LHCN-M2 (cell line): ENCODE data around the gene CCDC124. TPM values are rescaled to one million over a fixed set of nuclear protein-coding genes. Genes with fewer than 3 reads are reported as not detected.

Experiments used
- DNase-seq: peaks from one replicate; pipeline ENCODE4 v3.0.0-alpha.2; 2012; ENCODE audit warnings: low read depth
- total RNA-seq: library from RNA; depleted of rRNA; stranded (reverse); fragments of >200 nt; gene quantifications from 2 replicates; pipeline ENCODE4 v1.2.3, GENCODE V29; 2014

CCDC124 gene
- total RNA-seq, 1 experiment from 2014 or later, result 60.8 TPM

- no peak for DNase-seq
Observed at GRCh38 chr19:17951990-17952976, 19.5 kb downstream of the CCDC124 start.

DNA sequence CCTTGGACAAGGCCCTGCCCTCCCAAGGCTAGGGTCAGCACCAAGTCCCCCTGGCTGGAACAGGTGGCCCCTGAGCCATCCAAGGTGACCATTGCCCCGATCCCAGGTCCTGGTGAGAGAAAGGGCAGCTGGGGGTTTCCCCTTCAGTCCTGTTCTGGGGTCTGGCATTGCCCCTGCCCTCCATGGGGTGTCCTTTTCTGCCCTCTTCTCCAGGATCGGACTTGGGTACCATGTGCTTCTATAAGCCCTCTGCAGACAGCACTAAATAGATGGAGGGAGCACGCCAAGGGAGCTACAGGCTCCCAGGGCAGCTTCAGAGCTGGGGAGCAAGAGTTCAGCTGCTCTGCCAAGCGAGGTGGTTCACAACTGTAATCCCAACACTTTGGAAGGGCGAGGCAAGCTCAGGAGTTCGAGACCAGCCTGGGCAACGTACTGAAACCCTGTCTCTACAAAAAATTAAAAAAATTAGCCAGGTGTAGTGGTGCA lies 20.5 kb downstream of the CCDC124 start:
- DNase-seq, result no peak

DNA sequence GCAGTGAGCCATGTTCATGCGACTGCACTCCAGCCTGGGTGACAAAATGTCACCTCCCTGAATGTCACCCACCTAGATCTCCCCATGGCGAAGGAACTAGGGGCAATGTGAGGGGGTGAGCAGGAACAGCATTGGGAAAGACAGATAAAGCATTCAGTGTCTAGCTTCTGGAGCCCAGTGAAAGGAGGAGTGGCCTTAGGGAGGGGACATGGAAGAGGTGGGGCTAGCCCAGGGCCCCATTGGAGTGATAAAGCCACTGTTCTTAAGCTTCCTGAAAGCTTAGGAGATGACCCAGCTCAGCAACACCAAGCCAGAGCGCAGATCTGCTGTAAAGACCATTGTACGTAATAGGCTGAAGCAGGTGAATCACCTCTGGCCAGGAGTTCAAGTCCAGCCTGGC lies 21.1 kb downstream of the CCDC124 start:
- DNase-seq, result no peak

- DNase-seq, result no peak
Observed at GRCh38 chr19:17954401-17954800, 21.6 kb downstream of the CCDC124 start.

DNA sequence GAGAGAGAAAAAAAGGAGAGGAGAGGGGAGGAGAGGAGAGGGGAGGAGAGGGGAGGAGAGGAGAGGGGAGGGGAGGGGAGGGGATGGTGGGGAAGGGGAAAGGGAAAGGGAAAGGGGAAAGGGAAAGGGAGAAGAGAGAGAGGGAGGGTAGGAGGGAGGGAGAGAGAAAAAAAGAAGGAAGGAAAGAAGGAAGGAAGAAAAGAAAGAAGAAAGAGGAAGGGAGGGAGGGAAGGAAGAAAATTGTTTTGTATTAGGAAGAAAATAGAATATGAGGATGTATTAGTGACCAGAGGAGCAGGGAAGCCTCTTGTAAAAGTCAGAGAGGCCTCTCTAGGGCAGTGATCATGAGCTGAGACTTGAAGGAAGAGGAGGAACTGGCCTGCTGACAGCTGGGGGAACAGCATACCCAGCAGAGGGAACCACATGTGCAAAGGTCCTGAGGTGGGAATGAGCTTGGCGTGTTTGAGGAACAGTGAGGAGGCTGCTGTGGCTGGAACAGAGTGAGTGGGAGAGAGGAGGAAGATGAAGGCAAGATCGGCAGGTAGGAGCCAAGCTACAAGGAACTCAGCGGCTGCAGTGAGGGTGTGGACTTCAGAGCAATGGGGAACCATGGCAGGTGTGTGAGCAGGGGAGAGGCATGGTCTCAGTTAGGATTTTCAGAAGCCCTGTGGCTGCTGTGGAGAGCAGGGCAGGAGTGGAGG lies 24.5 kb downstream of the CCDC124 start:
- DNase-seq, result no peak

GRCh38 chr19:17957885-17958284 lies 25.1 kb downstream of the CCDC124 start:
- DNase-seq, result no peak

DNA sequence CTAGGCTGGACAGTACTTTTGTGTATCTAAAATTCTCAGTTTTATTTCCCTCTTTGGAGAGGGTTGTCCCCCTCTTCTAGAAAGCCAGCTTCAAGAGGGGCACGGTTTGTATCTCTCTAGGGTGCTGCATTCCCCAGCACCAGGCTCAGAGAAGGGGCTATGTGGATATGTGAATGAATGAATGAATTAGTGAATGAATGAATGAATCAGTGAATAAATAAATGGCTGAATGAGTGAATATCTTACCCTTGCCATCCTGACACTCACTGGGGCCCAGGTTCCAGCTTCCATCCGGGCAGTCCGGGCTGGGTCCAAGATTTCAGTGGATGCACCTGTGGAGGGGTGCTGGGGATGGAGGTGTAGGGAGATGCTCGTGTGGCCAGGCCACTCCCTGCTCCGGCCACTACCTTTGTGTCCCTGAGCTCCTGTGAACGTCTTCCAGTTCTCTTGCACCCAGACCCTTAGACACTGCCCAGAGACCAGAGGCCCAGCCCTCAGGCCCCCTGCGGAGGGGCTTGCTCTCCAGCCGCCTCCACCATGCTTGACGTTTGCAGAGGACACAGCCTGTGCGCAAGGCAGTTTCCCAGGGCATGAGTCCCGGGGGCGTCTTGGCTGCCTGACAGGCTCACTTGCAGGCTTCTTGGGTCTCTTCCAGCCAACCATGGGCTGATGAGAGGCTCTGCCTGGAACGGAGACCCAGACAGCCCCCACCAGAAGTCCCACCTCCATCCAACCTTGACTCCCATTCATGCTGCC lies 31.3 kb downstream of the CCDC124 start:
- DNase-seq, result no peak

GRCh38 chr19:17965370-17966128 lies 32.7 kb downstream of the CCDC124 start:
- no peak for DNase-seq

DNA sequence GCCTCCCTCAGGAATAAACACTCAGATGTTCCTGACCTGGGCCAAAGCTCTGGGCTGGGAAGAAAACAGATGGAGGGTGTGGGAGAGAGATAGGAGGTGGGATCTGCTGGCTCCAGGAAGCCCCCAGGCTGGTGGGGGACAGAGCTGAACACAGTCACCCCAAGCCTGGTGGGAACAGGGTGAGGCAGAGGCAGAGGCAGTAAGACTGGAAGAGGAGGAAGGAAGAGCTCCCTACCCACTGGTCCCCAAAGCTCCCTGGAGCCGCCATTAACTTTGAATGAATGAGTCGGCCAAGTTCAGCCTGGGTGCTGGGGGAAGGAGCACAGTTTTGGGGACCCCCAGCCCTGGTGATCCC lies 33.3 kb downstream of the CCDC124 start:
- no peak for DNase-seq

DNA sequence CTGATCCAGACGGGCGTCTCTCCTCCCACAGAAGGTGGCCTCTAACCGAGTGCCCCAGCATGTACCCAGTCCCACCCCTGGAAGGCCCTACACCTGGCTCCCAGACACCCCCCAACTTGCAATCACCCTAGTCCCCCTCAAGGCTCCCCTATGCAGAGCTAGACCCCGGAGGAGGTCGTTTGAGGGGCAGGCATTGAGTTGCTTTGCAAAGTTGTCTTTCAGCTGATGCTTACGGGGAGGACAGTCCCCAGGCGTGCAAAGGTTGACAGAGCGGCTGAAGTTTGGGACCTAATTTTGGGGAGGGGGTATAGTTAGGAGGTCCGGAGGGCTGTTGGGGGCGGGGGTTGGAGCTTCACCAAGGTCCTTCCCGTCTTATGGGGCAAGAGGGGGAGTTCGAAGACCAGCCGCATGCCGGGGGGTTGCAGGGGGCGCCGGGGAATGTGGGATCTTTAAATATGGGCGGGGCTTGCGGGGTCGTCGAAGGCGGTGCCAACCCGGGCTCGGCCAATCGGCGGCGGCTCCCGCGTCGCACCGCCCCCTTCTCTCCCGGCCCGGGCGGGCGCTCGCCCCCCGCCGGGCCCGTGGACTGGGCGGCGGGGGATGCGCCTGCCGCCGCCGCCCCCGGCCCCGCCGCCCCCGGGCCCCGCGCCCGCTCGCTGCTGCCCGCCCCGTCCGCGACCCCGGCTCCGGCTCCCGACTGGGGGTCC lies 33.9 kb downstream of the CCDC124 start, which contains the start of gene KCNN1:
KCNN1 (plus strand) TSS at position 558 of the 707 bp plus-strand sequence. CDS start 6,782 bp downstream, outside the sequence.
- no peak for DNase-seq

- DNase-seq, result no peak
Observed at GRCh38 chr19:17967257-17968051, 34.6 kb downstream of the CCDC124 start.

- DNase-seq, result no peak
Observed at GRCh38 chr19:17968362-17968761, 35.5 kb downstream of the CCDC124 start.

DNA sequence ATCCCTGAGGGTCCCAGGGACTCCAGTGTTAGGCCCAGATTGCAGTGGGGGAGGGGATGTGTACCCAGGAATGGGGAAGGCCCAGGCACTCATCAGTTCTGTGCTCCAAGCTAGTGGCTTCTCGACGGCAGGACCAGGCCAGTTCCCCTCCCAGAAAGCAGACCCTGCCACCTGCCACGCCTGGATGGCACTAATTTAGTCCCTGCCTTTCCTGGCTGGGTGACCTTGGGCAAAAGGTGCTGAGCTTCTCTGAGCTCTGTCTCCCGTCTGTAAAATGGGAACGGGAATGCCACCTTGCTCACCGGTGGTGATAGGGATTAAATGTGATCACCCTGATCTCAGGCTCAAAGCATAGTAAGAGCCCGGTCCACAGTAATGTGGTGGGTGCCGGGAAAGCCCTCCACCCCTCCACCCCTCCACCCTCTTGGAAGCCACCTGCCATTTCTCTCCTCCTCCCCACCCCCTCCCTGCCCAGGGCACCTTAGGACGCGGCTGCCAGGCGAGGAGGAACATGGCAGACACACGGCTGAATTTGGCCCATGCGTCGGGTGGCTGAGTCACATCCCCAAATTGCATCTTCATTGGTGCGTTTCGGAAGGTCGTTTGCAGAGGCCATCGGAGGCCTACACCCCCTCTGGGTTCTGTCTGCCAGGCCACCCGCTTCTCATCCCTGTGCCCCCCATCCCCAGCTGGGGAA lies 36.4 kb downstream of the CCDC124 start:
- no peak for DNase-seq

DNA sequence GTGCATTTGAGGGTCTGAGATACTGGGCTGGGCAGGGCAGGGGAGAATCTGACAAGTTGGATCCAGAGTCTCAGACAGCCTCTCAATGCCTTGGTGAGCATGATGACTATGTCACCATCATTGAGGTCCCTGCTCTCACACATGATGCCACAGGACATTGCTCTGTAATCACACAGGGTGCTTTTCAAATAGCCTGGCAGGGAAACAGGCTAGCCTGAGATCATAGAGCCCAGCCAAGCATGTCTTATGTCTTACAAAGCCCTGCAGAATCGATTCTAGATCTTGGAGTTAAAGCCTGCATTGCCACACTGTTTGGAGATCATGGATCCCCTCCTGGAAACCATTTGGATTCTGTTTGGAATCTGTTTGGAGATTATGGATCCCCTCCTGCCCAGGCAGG lies 39.4 kb downstream of the CCDC124 start:
- DNase-seq, result no peak

DNA sequence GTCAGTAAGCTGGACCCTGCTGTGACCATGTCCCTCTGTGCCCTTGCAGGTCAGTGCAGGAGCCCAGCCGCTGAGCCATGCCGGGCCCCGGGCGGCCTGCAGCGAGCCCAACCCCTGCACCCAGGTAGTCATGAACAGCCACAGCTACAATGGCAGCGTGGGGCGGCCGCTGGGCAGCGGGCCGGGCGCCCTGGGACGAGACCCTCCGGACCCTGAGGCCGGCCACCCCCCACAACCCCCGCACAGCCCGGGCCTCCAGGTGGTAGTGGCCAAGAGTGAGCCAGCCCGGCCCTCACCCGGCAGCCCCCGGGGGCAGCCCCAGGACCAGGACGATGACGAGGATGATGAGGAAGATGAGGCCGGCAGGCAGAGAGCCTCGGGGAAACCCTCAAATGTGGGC lies 40.9 kb downstream of the CCDC124 start:
- DNase-seq, result no peak

GRCh38 chr19:17974551-17974950 lies 41.7 kb downstream of the CCDC124 start:
- DNase-seq, result no peak

- DNase-seq, result no peak
Observed at GRCh38 chr19:17975032-17975431, 42.2 kb downstream of the CCDC124 start.

DNA sequence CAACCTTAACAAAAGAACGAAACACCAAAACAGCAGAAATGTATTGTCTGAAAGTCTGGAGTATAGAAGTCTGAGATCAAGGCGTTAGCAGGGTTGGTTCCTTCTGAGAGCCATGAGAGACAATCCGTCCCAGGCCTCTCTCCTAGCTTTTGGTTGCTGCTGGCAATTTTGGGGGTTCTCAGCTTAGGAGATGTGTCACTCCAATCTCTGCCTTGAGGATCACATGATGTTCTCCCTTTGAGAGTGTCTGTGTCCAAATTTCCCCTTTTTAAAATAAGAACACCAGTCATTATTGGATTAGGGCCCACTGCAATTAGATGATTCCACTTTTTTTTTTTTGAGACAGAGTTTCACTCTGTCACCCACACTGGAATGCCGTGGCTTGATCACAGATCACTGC lies 44.2 kb downstream of the CCDC124 start:
- DNase-seq, result no peak

DNA sequence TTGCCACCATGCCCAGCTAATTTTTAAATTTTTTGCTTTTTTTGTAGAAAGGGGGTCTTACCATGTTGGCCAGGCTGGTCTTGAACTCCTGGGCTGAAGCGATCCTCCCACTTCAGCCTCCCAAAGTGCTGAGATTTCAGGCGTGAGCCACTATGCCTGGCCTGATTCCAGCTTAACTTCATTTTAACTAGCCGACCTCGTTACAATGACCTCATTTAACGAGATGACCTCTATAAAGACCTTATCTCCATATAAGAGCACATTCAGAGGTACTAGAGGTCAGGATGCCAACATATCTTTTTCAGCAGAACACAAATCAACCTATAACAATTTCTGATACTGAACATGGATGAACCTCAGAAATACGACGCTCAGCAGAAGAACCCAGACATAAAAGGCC lies 44.7 kb downstream of the CCDC124 start:
- no peak for DNase-seq
